ENCODE data around the gene FGF12.

FGF12 gene

DNA sequence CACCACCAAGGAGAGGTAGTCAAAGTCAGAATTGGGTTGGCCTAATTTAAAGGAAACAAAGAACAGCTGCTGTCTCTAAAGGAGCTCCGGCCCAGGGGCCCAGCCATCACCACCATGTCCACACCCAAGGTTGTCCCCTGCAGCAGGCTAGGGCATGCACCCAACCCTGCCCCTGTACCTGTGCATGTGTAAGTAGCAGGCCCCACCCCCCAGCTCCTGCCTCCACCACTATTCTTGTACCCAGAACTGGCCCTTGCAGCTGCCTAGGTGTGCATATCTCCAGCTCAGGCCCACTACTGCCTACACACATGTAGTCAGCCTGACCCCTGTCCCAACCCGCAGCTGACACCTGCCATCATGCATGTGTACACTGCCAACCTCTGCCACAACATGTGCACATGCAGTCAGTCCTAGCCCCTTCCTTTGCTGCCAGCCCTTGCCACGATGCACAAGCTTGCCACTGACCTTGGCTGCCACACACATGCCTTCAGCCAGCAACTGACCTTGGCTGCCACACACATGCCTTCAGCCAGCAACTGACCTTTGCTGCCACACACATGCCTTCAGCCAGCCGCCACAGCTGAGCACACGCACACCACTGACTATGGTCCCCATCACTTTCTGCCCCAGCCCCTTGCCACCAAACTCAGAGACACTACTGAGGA is 39.7 kb downstream of the FGF12 start:
- in situ Hi-C loops (cut with MboI; ENCODE audit: low sequenced_read_pairs, unreplicated experiment) = no loop called here
- TF ChIP-seq, protein P1, sequence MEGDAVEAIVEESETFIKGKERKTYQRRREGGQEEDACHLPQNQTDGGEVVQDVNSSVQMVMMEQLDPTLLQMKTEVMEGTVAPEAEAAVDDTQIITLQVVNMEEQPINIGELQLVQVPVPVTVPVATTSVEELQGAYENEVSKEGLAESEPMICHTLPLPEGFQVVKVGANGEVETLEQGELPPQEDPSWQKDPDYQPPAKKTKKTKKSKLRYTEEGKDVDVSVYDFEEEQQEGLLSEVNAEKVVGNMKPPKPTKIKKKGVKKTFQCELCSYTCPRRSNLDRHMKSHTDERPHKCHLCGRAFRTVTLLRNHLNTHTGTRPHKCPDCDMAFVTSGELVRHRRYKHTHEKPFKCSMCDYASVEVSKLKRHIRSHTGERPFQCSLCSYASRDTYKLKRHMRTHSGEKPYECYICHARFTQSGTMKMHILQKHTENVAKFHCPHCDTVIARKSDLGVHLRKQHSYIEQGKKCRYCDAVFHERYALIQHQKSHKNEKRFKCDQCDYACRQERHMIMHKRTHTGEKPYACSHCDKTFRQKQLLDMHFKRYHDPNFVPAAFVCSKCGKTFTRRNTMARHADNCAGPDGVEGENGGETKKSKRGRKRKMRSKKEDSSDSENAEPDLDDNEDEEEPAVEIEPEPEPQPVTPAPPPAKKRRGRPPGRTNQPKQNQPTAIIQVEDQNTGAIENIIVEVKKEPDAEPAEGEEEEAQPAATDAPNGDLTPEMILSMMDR (IDR thresholded peaks at IDR 0.05; ENCODE audit: borderline replicate concordance, control extremely low read depth, extremely low read depth, insufficient read depth, missing control alignments) = no peak
- DNase-seq (ENCODE audit: low spot score) = no peak

DNA sequence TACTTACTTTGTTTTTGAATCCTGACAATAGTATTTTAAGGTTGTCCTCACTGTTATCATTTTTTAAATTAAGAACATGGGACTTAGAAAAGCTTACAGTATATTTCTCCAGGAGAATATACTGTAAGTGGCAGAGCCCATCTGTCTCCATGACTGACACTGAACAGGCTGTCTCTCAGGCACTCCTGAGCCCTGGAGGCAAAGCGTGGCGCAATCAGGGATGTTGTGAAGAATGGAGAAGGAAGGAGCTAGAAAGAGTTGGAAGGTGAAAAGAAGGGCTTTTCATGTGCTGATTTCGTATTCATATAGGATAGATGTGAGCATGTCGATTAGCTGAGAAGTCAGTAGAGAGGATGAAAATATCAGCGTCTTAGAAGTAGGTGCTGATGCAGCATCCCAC is 41.5 kb downstream of the FGF12 start:
- TF ChIP-seq, protein P1 (IDR thresholded peaks at IDR 0.05; ENCODE audit: borderline replicate concordance, control extremely low read depth, extremely low read depth, insufficient read depth, missing control alignments) = no peak
- no peak for DNase-seq (ENCODE audit: low spot score)
- in situ Hi-C loops (cut with MboI; ENCODE audit: low sequenced_read_pairs, unreplicated experiment) = no loop called here

DNA sequence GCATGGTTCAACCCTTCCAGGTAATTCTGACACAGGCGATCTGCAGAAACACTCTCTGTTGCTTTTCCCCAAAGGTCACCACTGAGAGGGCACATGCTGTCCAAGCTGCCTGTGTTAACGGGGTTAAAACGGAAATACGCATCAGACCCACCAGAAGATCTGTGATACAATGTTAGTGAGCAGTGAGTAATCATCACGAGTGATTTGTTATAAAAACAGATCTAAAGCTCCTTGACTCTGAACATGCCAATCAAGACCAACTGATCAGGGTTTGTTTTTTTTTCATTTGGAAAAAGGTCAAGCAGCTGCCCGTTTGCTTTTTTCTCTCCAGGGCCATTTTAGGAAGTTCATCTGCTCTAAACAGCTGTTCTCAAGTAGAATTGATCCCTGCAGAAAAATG is 43.2 kb downstream of the FGF12 start:
- DNase-seq (ENCODE audit: low spot score) = no peak
- in situ Hi-C loops (cut with MboI; ENCODE audit: low sequenced_read_pairs, unreplicated experiment) = no loop called here
- TF ChIP-seq, protein P1 (IDR thresholded peaks at IDR 0.05; ENCODE audit: borderline replicate concordance, control extremely low read depth, extremely low read depth, insufficient read depth, missing control alignments) = no peak

DNA sequence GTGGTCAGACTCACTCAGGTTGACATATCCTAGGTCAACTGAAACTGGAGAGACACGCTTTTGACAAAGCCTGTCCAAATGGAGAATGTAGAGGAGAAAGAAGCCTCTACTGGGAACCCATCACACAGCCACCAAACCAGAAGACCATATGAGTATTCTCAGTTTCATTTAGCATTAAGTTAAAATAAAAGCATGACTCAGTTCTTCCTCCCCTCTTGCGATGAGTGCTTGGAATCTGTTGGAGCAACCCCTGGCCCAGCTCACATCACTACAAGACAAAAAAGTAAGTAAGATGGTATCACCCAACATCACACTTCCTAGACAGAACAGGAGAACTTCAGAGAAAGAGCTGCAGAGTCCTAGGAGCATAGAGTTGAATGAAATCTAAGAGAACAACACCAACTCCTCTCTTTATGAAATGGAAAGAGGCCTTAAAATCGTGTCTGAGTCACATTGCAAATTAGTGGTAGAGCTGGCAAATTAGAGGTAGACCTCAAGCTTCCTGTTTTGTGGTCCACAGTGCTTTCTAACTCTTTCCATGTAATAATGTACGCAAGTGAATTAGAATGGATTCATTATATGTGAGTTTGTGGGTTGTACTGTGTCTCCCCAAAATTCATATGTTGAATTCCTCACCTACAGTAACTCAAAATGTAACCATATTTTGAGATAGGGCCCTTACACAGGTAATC is 51.2 kb downstream of the FGF12 start:
- DNase-seq (ENCODE audit: low spot score) = no peak
- in situ Hi-C loops (cut with MboI; ENCODE audit: low sequenced_read_pairs, unreplicated experiment) = no loop called here
- TF ChIP-seq, protein P1 (IDR thresholded peaks at IDR 0.05; ENCODE audit: borderline replicate concordance, control extremely low read depth, extremely low read depth, insufficient read depth, missing control alignments) = no peak

DNA sequence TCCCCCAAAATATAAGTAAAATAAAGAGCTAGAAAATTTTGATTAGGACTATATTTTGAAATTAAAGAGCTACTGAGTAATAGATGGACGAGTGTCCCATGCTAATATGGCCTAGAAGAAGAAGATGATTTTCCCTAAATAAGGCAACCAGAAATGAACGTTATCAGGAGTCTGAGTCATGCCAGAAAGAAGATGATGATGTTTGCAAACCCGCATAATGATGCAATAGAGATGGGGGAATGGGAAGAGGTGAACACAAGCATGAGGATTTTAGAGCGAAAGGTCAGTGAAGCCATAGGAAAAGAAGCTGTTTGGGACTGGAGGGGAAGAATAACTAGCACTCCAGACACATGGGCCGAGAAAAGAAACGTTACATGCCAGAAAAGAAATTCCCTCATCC is 71.7 kb downstream of the FGF12 start:
- TF ChIP-seq, protein P1 (IDR thresholded peaks at IDR 0.05; ENCODE audit: borderline replicate concordance, control extremely low read depth, extremely low read depth, insufficient read depth, missing control alignments) = no peak
- in situ Hi-C loops (cut with MboI; ENCODE audit: low sequenced_read_pairs, unreplicated experiment) = no loop called here
- DNase-seq (ENCODE audit: low spot score) = no peak

DNA sequence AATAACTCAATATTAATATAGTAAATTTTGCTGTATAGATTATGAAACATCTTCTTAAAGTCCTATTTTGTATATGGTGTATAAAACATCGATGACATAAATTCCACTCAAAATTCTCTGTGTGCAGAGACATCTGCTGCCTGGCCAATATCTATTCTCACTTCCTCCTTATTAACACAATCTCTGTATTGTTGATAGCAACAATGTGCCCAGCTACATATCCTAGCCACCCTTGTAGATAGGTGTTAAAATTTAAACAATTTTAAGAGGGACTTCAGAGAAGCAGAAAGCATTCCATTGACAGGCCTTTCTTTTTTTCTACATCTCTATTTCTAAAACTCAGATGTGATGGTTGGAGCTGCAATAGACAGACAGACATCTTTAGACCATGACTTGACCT is 72.3 kb downstream of the FGF12 start:
- TF ChIP-seq, protein P1 (IDR thresholded peaks at IDR 0.05; ENCODE audit: borderline replicate concordance, control extremely low read depth, extremely low read depth, insufficient read depth, missing control alignments) = no peak
- in situ Hi-C loops (cut with MboI; ENCODE audit: low sequenced_read_pairs, unreplicated experiment) = no loop called here
- no peak for DNase-seq (ENCODE audit: low spot score)
